Fibroblast of skin of right quadriceps (primary cell): Measurements from ENCODE around the gene PTTG1IP.

ENCODE experiments used
- DNase-seq: peaks from one replicate; pipeline ENCODE4 v3.0.0-alpha.2; 2013

The PTTG1IP gene

GRCh38 chr21:44799646-44800045 is 73.8 kb downstream of the PTTG1IP start:
- no peak for DNase-seq
